HepG2 (cell line): ENCODE data around the gene HMCN2.

Experiments
- AGO2 ChIP-seq: fragments of 200-400 bp; formaldehyde crosslinking; optimal IDR thresholded peaks from 2 replicates; pipeline ENCODE3; 2017; ENCODE audit warnings: mild to moderate bottlenecking, low read depth, low read length, moderate library complexity
- CTCF ChIP-seq: sonication (generic); formaldehyde crosslinking; IDR thresholded peaks from 2 replicates; pipeline ENCODE4 v1.5.0; 2020; ENCODE audit warnings: mild to moderate bottlenecking, missing genetic modification reagents, moderate library complexity
- SIN3B ChIP-seq: fragments of 150-350 bp; IDR thresholded peaks from 2 replicates; pipeline ENCODE4 v1.6.1; 2014; ENCODE audit warnings: low read length
- SIX1 ChIP-seq: sonication (generic); formaldehyde crosslinking; IDR thresholded peaks from 2 replicates; pipeline ENCODE4 v1.4.0; 2020; ENCODE audit warnings: missing genetic modification reagents, borderline replicate concordance
- SP1 ChIP-seq, 2 experiments: fragments of 450-650 bp in 1 of 2; sonication (generic) in 1 of 2; formaldehyde crosslinking in 1 of 2; IDR thresholded peaks; 2 replicates each; pipeline versions ENCODE4 v1.4.0 to v1.6.1; 2016 to 2020; ENCODE audit warnings: missing genetic modification reagents in 1 of 2
- ZNF282 ChIP-seq: fragments of 450-650 bp; IDR thresholded peaks from 2 replicates; pipeline ENCODE4 v1.6.1; 2018; ENCODE audit not compliant: partially characterized antibody
- ZNF432 ChIP-seq: sonication (generic); formaldehyde crosslinking; IDR thresholded peaks from 2 replicates; pipeline ENCODE4 v1.5.0; 2020; ENCODE audit warnings: missing genetic modification reagents, mild to moderate bottlenecking, borderline replicate concordance
- TF ChIP-seq, protein P1 (sequence below): IDR thresholded peaks from 2 replicates; pipeline ENCODE4 v1.6.1; 2016; ENCODE audit warnings: missing compliant biosample characterization, missing genetic modification reagents, borderline replicate concordance
- TF ChIP-seq, protein P2 (sequence below), 2 experiments: fragments of 450-650 bp in 1 of 2; sonication (generic) in 1 of 2; formaldehyde crosslinking in 1 of 2; IDR thresholded peaks; 2 replicates each; pipeline versions ENCODE4 v1.6.1 to v1.8.0; 2016 to 2022; ENCODE audit warnings: antibody characterized with exemption in 1 of 2, mild to moderate bottlenecking in 1 of 2, missing genetic modification reagents in 1 of 2

GRCh38 chr9:130451509-130452388 is 186.2 kb downstream of the HMCN2 start:
- TF ChIP-seq CTCF (CRISPR knock-in tag): peak; percentile 44
- TF ChIP-seq AGO2: no peak
- TF ChIP-seq, protein P1, sequence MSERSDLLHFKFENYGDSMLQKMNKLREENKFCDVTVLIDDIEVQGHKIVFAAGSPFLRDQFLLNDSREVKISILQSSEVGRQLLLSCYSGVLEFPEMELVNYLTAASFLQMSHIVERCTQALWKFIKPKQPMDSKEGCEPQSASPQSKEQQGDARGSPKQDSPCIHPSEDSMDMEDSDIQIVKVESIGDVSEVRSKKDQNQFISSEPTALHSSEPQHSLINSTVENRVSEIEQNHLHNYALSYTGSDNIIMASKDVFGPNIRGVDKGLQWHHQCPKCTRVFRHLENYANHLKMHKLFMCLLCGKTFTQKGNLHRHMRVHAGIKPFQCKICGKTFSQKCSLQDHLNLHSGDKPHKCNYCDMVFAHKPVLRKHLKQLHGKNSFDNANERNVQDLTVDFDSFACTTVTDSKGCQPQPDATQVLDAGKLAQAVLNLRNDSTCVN (CRISPR knock-in tag): no peak
- TF ChIP-seq ZNF432 (CRISPR knock-in tag): no peak
- TF ChIP-seq SIN3B: no peak
- TF ChIP-seq, protein P2, sequence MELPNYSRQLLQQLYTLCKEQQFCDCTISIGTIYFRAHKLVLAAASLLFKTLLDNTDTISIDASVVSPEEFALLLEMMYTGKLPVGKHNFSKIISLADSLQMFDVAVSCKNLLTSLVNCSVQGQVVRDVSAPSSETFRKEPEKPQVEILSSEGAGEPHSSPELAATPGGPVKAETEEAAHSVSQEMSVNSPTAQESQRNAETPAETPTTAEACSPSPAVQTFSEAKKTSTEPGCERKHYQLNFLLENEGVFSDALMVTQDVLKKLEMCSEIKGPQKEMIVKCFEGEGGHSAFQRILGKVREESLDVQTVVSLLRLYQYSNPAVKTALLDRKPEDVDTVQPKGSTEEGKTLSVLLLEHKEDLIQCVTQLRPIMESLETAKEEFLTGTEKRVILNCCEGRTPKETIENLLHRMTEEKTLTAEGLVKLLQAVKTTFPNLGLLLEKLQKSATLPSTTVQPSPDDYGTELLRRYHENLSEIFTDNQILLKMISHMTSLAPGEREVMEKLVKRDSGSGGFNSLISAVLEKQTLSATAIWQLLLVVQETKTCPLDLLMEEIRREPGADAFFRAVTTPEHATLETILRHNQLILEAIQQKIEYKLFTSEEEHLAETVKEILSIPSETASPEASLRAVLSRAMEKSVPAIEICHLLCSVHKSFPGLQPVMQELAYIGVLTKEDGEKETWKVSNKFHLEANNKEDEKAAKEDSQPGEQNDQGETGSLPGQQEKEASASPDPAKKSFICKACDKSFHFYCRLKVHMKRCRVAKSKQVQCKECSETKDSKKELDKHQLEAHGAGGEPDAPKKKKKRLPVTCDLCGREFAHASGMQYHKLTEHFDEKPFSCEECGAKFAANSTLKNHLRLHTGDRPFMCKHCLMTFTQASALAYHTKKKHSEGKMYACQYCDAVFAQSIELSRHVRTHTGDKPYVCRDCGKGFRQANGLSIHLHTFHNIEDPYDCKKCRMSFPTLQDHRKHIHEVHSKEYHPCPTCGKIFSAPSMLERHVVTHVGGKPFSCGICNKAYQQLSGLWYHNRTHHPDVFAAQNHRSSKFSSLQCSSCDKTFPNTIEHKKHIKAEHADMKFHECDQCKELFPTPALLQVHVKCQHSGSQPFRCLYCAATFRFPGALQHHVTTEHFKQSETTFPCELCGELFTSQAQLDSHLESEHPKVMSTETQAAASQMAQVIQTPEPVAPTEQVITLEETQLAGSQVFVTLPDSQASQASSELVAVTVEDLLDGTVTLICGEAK (IDR thresholded peaks at IDR 0.05): no peak
- TF ChIP-seq, protein P2 (CRISPR knock-in tag; IDR thresholded peaks at IDR 0.05): no peak
- TF ChIP-seq SIX1 (CRISPR knock-in tag): no peak
- no peak for TF ChIP-seq SP1 (IDR thresholded peaks at IDR 0.05)
- no peak for TF ChIP-seq SP1 (CRISPR knock-in tag; IDR thresholded peaks at IDR 0.05)
- TF ChIP-seq ZNF282: no peak
